ENCODE measurements around the gene NTM.

Gene NTM

GRCh38 chr11:131486100-131486499, 115.7 kb downstream of the NTM start:
- Histone ChIP-seq H4K20me1 (ENCODE audit: control insufficient read depth, insufficient read depth, low read depth, low read length) (no peaks in the 10 kb centered on the region), H3K27ac (ENCODE audit: low read depth, low read length) (no peak overlapping the region), H3K4me2 (ENCODE audit: low read length) (no peak overlapping the region), H3F3A (ENCODE audit: control insufficient read depth, insufficient read depth) (no peaks in the 10 kb centered on the region), H3K4me3 (ENCODE audit: low read length) (no peak overlapping the region), H3K4me1 (ENCODE audit: control insufficient read depth, low read length) (no peaks in the 10 kb centered on the region), H3K79me2 (ENCODE audit: control insufficient read depth, low read length) (no peaks in the 10 kb centered on the region), H3K9me2 (replicated peaks; ENCODE audit: control insufficient read depth, low read length) (no peaks in the 10 kb centered on the region), H3K9me3 (ENCODE audit: control insufficient read depth, insufficient read depth, low read length) (no peaks in the 10 kb centered on the region), H3K27me3 (ENCODE audit: control insufficient read depth, low read length) (no peaks in the 10 kb centered on the region), H3K36me3 (ENCODE audit: control insufficient read depth, low read length) (no peaks in the 10 kb centered on the region)
- no peak for TF ChIP-seq EZH2phosphoT487 (IDR thresholded peaks at IDR 0.05; ENCODE audit: borderline replicate concordance, low read length)
- TF ChIP-seq, protein P1, sequence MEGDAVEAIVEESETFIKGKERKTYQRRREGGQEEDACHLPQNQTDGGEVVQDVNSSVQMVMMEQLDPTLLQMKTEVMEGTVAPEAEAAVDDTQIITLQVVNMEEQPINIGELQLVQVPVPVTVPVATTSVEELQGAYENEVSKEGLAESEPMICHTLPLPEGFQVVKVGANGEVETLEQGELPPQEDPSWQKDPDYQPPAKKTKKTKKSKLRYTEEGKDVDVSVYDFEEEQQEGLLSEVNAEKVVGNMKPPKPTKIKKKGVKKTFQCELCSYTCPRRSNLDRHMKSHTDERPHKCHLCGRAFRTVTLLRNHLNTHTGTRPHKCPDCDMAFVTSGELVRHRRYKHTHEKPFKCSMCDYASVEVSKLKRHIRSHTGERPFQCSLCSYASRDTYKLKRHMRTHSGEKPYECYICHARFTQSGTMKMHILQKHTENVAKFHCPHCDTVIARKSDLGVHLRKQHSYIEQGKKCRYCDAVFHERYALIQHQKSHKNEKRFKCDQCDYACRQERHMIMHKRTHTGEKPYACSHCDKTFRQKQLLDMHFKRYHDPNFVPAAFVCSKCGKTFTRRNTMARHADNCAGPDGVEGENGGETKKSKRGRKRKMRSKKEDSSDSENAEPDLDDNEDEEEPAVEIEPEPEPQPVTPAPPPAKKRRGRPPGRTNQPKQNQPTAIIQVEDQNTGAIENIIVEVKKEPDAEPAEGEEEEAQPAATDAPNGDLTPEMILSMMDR (IDR thresholded peaks at IDR 0.05; ENCODE audit: low read depth, low read length, poor library complexity, severe bottlenecking) = no peak

- no peaks in the 10 kb centered on the region for H3F3A ChIP-seq (ENCODE audit: control insufficient read depth, insufficient read depth)
- H3K27ac ChIP-seq (ENCODE audit: low read depth, low read length) = no peak overlapping the region
- no peaks in the 10 kb centered on the region for H3K36me3 ChIP-seq (ENCODE audit: control insufficient read depth, low read length)
- no peaks in the 10 kb centered on the region for H3K9me2 ChIP-seq (replicated peaks; ENCODE audit: control insufficient read depth, low read length)
- no peaks in the 10 kb centered on the region for H4K20me1 ChIP-seq (ENCODE audit: control insufficient read depth, insufficient read depth, low read depth, low read length)
- no peak overlapping the region for H3K4me2 ChIP-seq (ENCODE audit: low read length)
- H3K4me3 ChIP-seq (ENCODE audit: low read length) = no peak overlapping the region
- no peaks in the 10 kb centered on the region for H3K27me3 ChIP-seq (ENCODE audit: control insufficient read depth, low read length)
- no peaks in the 10 kb centered on the region for H3K9me3 ChIP-seq (ENCODE audit: control insufficient read depth, insufficient read depth, low read length)
- no peaks in the 10 kb centered on the region for H3K79me2 ChIP-seq (ENCODE audit: control insufficient read depth, low read length)
- TF ChIP-seq EZH2phosphoT487 (IDR thresholded peaks at IDR 0.05; ENCODE audit: borderline replicate concordance, low read length) = no peak
- TF ChIP-seq, protein P1 (IDR thresholded peaks at IDR 0.05; ENCODE audit: low read depth, low read length, poor library complexity, severe bottlenecking) = no peak
- no peaks in the 10 kb centered on the region for H3K4me1 ChIP-seq (ENCODE audit: control insufficient read depth, low read length)
Observed at GRCh38 chr11:131486937-131487635, 116.7 kb downstream of the NTM start.

- Histone ChIP-seq H3K27me3 (ENCODE audit: control insufficient read depth, low read length) (no peaks in the 10 kb centered on the region), H3K9me2 (replicated peaks; ENCODE audit: control insufficient read depth, low read length) (no peaks in the 10 kb centered on the region), H3K27ac (ENCODE audit: low read depth, low read length) (no peak overlapping the region), H4K20me1 (ENCODE audit: control insufficient read depth, insufficient read depth, low read depth, low read length) (no peaks in the 10 kb centered on the region), H3K9me3 (ENCODE audit: control insufficient read depth, insufficient read depth, low read length) (no peaks in the 10 kb centered on the region), H3K79me2 (ENCODE audit: control insufficient read depth, low read length) (no peaks in the 10 kb centered on the region), H3K36me3 (ENCODE audit: control insufficient read depth, low read length) (no peaks in the 10 kb centered on the region), H3F3A (ENCODE audit: control insufficient read depth, insufficient read depth) (no peaks in the 10 kb centered on the region), H3K4me3 (ENCODE audit: low read length) (no peak overlapping the region), H3K4me2 (ENCODE audit: low read length) (no peak overlapping the region), H3K4me1 (ENCODE audit: control insufficient read depth, low read length) (no peaks in the 10 kb centered on the region)
- TF ChIP-seq, protein P1 (IDR thresholded peaks at IDR 0.05; ENCODE audit: low read depth, low read length, poor library complexity, severe bottlenecking) = no peak
- TF ChIP-seq EZH2phosphoT487 (IDR thresholded peaks at IDR 0.05; ENCODE audit: borderline replicate concordance, low read length) = no peak
Observed at GRCh38 chr11:131488238-131488637, 117.8 kb downstream of the NTM start.
